H1 (cell line): Measurements from ENCODE around the gene AZGP1. TPM values are rescaled to one million over a fixed set of nuclear protein-coding genes. Genes with fewer than 3 reads are reported as not detected.

ENCODE experiments used
- BACH1 ChIP-seq: IDR thresholded peaks from 2 replicates; pipeline ENCODE4 v1.6.1; 2012; ENCODE audit warnings: low read length, improper control_type of control experiment
- KDM5A ChIP-seq: fragments of 200-600 bp; IDR thresholded peaks from 2 replicates; pipeline ENCODE4 v1.7.1; 2012; ENCODE audit warnings: mild to moderate bottlenecking, low read length, inconsistent platforms, mixed read lengths
- polyA plus RNA-seq, 7 experiments: library from polyadenylated mRNA; depleted of rRNA in 3 of 7; stranded (reverse) in 5 of 7; unstranded in 2 of 7; fragments of >200 nt in 5 of 7; fragments of 200-250 nt in 2 of 7; gene quantifications; 1 replicate in 5 of 7; 2 replicates in 1 of 7; 4 replicates in 1 of 7; pipeline versions ENCODE4 v1.2.1 to v1.2.3, GENCODE V29; 2011 to 2013; ENCODE audit warnings: missing spikeins in 2 of 7, mixed read lengths in 2 of 7
- total RNA-seq: library from RNA; stranded (reverse); fragmentation: NEBNext Ultra II Directional; extraction: Animal tissue kit (Norgen Biotek cat#: 25700); gene quantifications from 2 replicates; pipeline ENCODE4 v1.2.1, GENCODE V29; 2021

AZGP1 gene
- total and polyA plus RNA-seq, 2 of the 8 experiments (the other 6 are each of a cell fraction or from before 2014, with no cell fraction given) = 0.52 to 0.68 TPM

DNA sequence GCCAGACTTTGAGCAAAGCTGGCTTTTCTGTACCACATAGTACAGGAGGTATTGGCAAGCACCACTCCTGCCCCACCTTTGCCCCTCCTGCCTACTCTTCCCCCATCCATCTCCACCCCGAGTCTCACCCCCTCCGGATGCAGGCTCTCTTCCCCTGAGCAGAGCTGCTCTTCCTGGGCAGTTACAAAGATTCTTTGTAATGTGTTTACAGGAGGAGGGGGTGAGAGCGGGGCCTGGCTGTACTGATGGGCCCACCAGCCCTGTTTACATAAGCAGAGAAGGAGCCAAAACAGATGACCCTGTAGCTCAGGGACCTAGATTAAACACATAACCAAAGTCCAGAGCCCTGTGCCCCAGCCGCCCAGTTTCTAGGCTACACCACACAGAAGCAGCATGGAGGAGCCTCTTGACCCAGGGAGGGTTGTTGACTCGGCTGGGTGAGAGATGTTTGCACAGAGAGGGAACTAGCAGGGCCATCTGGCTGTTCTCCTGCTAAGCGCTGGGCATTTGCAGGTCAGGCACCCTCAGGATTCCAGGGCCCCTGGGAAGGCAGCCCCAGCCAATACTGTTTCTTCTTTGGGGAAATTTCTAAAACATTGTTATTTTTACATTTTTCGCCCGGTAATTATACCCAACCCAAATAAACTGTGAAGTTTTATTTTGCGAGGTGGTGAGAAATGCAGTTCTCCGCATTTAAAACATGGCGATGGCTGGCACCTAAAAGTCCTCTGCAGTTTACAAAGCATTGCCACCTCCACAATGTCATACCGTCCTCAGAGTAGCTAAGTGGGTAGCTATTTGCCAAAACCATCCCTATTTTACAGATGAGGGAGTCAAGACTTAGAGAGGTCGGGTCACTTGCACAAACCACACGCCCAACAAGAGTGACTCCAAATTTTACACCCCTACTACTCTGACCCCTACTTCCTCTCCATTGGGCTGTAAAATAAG lies 28.2 kb upstream of the AZGP1 start (continued):
- TF ChIP-seq KDM5A (no peak), BACH1 (no peak)
